Islet of Langerhans (tissue), 1 donor: ENCODE data around the gene TCTA.
"Not testable (repeated sequence)": the region's sequence is repeated elsewhere in the genome, so short reads cannot be mapped to it uniquely, and the experiment has no call there.

Experiments used
- FAIRE-seq: peaks from one replicate; lab custom pipeline; 2011; peaks lifted over from hg19 to GRCh38; lab: Jason Lieb, UNC

Gene TCTA, protein sequence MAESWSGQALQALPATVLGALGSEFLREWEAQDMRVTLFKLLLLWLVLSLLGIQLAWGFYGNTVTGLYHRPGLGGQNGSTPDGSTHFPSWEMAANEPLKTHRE

GRCh38 chr3:49411968-49412631 lies at the start of gene TCTA, which contains the start of gene RHOA:
Gene TCTA (plus strand): TSS chr3:49412423. CDS start chr3:49412427, 4 bp downstream.
Gene RHOA (minus strand): TSS chr3:49411976. CDS start chr3:49375589, 36,387 bp downstream.
- peak; percentile 79 for FAIRE-seq

- no peak for FAIRE-seq
These were observed 49.7 kb upstream of the TCTA start for GRCh38 chr3:49362561-49362960.

- FAIRE-seq, result no peak
These were observed 41.5 kb upstream of the TCTA start for GRCh38 chr3:49370585-49371290.

DNA sequence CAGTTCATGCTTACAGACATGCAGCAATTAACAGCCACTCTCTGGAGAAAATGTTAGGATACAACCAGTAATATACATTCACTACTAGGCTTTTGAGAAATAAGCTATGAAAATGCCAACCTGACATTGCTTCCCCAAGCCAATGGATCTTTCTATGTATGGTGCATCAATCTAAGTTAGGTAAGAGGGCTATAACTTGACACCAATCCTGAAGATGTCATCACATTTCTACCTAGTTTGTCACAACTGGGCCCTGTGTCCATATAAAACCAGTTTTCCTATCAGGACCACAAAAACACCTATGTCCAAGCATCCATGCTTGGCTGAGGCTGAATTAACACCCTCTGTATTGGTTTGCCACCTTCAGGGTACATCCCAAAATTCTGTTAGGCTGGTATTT lies 40.3 kb upstream of the TCTA start:
- FAIRE-seq, result no peak

- FAIRE-seq, result no peak
These were observed 34.7 kb upstream of the TCTA start for GRCh38 chr3:49377483-49377882.

GRCh38 chr3:49378249-49378895 lies 33.9 kb upstream of the TCTA start:
- no peak for FAIRE-seq

DNA sequence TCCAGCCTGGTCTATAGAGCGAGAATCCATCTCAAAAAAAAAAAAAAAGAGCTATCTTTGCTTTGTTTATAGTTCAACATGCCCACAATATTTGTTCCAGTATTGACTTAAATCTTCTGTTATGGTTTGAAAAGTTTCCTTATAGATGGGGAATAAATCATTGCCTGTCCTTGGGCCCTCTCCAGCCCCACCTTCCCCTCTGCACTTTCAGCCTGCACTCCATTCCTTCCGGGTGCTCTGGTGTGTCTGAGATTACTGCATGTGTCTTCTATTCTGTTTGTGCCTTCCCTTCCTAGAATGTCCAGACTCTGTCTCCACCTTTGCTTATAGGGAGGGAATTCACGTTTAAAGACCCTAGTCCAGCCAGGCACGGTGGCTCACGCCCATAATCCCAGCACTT lies 28.8 kb upstream of the TCTA start:
- no peak for FAIRE-seq

DNA sequence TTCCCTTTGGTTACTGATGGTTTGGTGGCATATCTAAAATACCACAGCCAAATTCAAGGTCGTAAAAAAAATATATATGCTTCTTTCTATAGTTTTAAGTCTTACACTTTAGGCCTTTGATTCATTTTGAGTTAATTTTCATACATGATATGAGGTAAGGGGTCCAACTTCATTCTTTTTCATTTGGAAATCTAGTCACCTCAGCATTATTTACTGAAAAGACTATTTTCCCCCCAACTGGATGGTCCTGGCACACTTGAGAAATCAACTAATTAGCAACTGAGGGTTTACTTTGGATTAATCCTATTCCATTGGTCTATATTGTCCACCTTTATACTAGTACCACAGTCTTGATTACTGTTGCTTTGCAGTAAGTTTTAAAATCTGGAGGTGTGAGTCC lies 26.6 kb upstream of the TCTA start:
- FAIRE-seq, result no peak

- FAIRE-seq, result no peak
These were observed 26.0 kb upstream of the TCTA start for GRCh38 chr3:49386056-49386756.

GRCh38 chr3:49387721-49388120 lies 24.5 kb upstream of the TCTA start:
- no peak for FAIRE-seq

GRCh38 chr3:49388289-49388820 lies 23.9 kb upstream of the TCTA start:
- no peak for FAIRE-seq

- FAIRE-seq, result no peak
These were observed 22.9 kb upstream of the TCTA start for GRCh38 chr3:49389297-49389696.

- not testable (repeated sequence) for FAIRE-seq
These were observed 20.9 kb upstream of the TCTA start for GRCh38 chr3:49391310-49391709.

DNA sequence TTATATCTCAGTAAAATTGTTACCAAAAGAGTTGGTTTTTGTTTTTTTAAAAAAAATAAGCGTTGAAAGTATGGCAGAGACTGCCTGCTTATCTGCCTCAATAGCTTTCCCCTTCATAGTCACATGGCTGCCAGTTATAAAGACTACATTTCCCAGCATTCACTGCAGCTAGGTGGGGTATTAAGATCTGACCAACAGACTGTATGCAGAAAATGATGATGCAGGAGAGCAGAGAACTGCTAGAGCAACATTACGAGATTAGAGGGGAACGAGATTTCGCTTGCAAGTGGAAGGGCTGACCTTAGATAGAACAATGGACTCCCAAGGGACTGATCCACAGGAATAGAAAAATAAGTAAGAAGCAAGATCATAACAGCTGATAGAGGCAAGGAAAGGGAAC lies 14.8 kb upstream of the TCTA start:
- peak; percentile 21 for FAIRE-seq

- FAIRE-seq, result no peak
These were observed 12.8 kb upstream of the TCTA start for GRCh38 chr3:49399461-49399860.

DNA sequence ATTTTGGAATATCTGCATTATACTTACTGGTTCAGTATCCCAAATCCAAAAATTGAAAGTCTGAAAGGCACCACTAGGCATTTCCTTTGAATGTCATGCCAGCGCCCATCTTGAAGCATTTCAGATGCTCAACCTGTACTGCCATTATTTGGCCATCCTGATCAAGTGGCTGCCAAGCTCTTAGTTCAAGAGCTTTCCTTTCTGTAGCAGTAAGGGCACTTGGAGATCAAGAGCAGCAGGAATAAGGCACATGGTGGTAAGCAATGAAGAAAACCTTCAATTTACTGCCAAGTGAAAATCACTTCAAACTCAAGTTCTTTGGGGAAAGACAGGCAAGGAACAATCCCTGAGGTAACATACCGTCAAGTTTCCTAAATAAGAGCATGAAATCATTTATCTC lies 10.5 kb upstream of the TCTA start:
- no peak for FAIRE-seq

DNA sequence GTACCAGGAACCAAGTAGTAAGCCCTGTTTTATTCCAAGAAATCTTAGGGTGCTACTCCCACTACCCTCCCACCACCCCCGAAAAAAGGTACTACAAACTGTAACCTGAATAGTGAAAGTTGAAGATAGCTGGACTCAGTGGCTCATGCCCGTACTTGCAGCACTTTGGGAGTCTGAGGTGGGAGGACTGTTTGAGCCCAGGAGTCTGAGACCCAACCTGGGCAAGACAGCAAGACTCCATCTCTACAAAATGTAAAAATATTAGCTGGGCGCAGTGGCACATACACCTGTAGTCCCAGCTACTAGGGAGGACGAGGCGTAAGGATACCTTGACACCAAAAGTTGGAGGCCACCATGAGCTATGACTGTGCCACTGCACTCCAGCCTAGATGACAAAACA lies 8.3 kb upstream of the TCTA start:
- no peak for FAIRE-seq

- FAIRE-seq, result not testable (repeated sequence)
These were observed 6.7 kb upstream of the TCTA start for GRCh38 chr3:49405570-49405969.

- FAIRE-seq, result no peak
These were observed 5.4 kb upstream of the TCTA start for GRCh38 chr3:49406571-49407565.

GRCh38 chr3:49410066-49410845 lies 2.0 kb upstream of the TCTA start:
- no peak for FAIRE-seq
